Neural progenitor cell (in vitro differentiated cells): ENCODE results near the gene MUC12. TPM values are rescaled to one million over a fixed set of nuclear protein-coding genes. Genes with fewer than 3 reads are reported as not detected.
A peak's percentile ranks its signal among the peaks of the same experiment; 100 is the strongest.

Source experiments
- DNase-seq: peaks from one replicate; pipeline ENCODE4 v3.0.0-alpha.2; 2016; ENCODE audit warnings: low spot score
- H2AFZ ChIP-seq: fragments of 200-600 bp; sonication (generic); replicated peaks from 2 replicates; pipeline ENCODE4 v1.6.1; 2016; ENCODE audit warnings: antibody characterized with exemption
- H3F3A ChIP-seq: fragments of 200-600 bp; sonication (generic); 2 replicates; pipeline ENCODE4 v1.6.1; 2016; ENCODE audit warnings: antibody characterized with exemption, low read depth
- H3K27ac ChIP-seq: fragments of 200-600 bp; sonication (generic); 2 replicates; pipeline ENCODE4 v1.5.1; 2016; ENCODE audit warnings: mild to moderate bottlenecking
- H3K27me3 ChIP-seq: fragments of 200-600 bp; sonication (generic); 2 replicates; pipeline ENCODE4 v1.6.1; 2016; ENCODE audit warnings: mild to moderate bottlenecking, moderate library complexity
- H3K36me3 ChIP-seq: fragments of 200-600 bp; sonication (generic); 2 replicates; pipeline ENCODE4 v1.5.1; 2016
- H3K4me1 ChIP-seq: fragments of 200-600 bp; sonication (generic); 2 replicates; pipeline ENCODE4 v1.6.1; 2016; ENCODE audit warnings: mixed run types
- H3K4me2 ChIP-seq: fragments of 200-600 bp; sonication (generic); 2 replicates; pipeline ENCODE4 v1.6.1; 2016
- H3K4me3 ChIP-seq: fragments of 200-600 bp; sonication (generic); 2 replicates; pipeline ENCODE4 v1.5.1; 2016
- H3K79me2 ChIP-seq: fragments of 200-600 bp; sonication (generic); 2 replicates; pipeline ENCODE4 v1.6.1; 2016; ENCODE audit warnings: low read depth
- H3K9ac ChIP-seq: fragments of 200-600 bp; sonication (generic); 2 replicates; pipeline ENCODE4 v1.6.1; 2016
- H3K9me3 ChIP-seq: fragments of 200-600 bp; sonication (generic); 2 replicates; pipeline ENCODE4 v1.5.1; 2016; ENCODE audit warnings: low read depth
- H4K20me1 ChIP-seq: fragments of 200-600 bp; sonication (generic); 2 replicates; pipeline ENCODE4 v1.6.1; 2016; ENCODE audit warnings: low read depth
- H3K27ac Mint-ChIP-seq: 3 replicates; pipeline ENCODE4 v1.8.0; 2021; ENCODE audit warnings: mixed read lengths
- H3K27me3 Mint-ChIP-seq: 2 replicates; pipeline ENCODE4 v1.8.0; 2022; ENCODE audit warnings: low read depth, mild to moderate bottlenecking, inconsistent platforms, moderate library complexity, mixed read lengths; ENCODE audit not compliant: insufficient read depth
- H3K36me3 Mint-ChIP-seq: 3 replicates; pipeline ENCODE4 v1.8.0; 2021; ENCODE audit warnings: mixed read lengths
- H3K4me1 Mint-ChIP-seq: 3 replicates; pipeline ENCODE4 v1.8.0; 2021; ENCODE audit warnings: mixed read lengths
- H3K4me3 Mint-ChIP-seq: 3 replicates; pipeline ENCODE4 v1.8.0; 2021; ENCODE audit warnings: mild to moderate bottlenecking, moderate library complexity, mixed read lengths
- H3K9me3 Mint-ChIP-seq: 3 replicates; pipeline ENCODE4 v1.8.0; 2020; ENCODE audit warnings: mixed read lengths
- EZH2 ChIP-seq: fragments of 200-600 bp; sonication (generic); IDR thresholded peaks from 2 replicates; pipeline ENCODE4 v1.6.1; 2017; ENCODE audit warnings: antibody characterized with exemption, mild to moderate bottlenecking, moderate library complexity
- EZH2phosphoT487 ChIP-seq: fragments of 200-600 bp; sonication (generic); IDR thresholded peaks from 2 replicates; pipeline ENCODE4 v1.6.1; 2017; ENCODE audit warnings: antibody characterized with exemption
- small RNA-seq: library from RNA; depleted of rRNA; stranded (forward); fragments of <200 nt; gene quantifications from one replicate; pipeline ENCODE3, GENCODE V24; 2015
- total RNA-seq: library from RNA; depleted of rRNA; stranded (reverse); fragments of >200 nt; gene quantifications from 2 replicates; pipeline ENCODE4 v1.2.3, GENCODE V29; 2015; ENCODE audit warnings: low replicate concordance
- TF ChIP-seq, protein P1 (sequence below): fragments of 200-600 bp; sonication (generic); IDR thresholded peaks from 2 replicates; pipeline ENCODE4 v1.5.1; 2017; ENCODE audit warnings: antibody characterized with exemption, mild to moderate bottlenecking

Gene MUC12
- total RNA-seq, 1 donor from 2014 or later: not detected

DNA sequence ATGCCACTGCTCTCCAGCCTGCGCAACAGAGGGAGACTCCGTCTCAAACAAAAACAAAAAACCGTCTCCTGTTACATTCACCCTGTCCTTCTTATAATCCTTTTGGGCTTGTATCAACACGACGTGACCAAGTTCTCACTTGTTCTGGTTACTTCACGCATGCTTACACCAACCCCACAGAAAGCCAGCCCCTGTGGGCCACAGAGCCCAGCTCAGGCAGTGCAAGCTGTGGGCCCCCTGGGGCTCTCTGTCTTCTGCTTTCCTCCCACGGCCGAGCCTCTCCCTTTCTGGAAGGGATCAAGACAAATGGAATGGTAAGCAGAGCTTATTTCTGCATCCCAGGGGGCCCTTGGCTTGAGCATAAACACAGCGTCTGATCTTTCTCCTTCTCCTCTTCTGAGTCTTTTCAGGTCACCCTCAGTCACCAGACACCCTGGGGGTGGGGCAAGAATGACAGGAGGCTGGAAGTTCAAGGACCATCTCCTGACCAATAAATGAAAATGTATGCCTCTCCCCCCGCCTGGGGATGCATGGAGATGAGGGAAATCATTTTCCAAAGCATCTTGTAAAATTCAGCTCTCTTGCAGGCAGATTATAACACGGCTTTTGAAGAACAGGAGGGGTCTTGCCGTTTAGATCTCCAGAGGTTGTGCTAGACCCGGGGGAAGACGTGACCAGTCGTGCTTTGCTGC lies 96.9 kb downstream of the MUC12 start:
- Histone ChIP-seq H3K9ac (no peak overlapping the region), H4K20me1 (no peaks in the 10 kb centered on the region), H3K4me3 (no peak overlapping the region), H3K4me1 (peaks cover 10% of the 10 kb centered on the region), H3F3A (no peaks in the 10 kb centered on the region), H2AFZ (no peak overlapping the region), H3K79me2 (no peaks in the 10 kb centered on the region), H3K27me3 (no peaks in the 10 kb centered on the region), H3K36me3 (no peaks in the 10 kb centered on the region), H3K27ac (no peak overlapping the region), H3K4me2 (peak overlapping the region; percentile 27), H3K9me3 (no peaks in the 10 kb centered on the region)
- TF ChIP-seq, protein P1, sequence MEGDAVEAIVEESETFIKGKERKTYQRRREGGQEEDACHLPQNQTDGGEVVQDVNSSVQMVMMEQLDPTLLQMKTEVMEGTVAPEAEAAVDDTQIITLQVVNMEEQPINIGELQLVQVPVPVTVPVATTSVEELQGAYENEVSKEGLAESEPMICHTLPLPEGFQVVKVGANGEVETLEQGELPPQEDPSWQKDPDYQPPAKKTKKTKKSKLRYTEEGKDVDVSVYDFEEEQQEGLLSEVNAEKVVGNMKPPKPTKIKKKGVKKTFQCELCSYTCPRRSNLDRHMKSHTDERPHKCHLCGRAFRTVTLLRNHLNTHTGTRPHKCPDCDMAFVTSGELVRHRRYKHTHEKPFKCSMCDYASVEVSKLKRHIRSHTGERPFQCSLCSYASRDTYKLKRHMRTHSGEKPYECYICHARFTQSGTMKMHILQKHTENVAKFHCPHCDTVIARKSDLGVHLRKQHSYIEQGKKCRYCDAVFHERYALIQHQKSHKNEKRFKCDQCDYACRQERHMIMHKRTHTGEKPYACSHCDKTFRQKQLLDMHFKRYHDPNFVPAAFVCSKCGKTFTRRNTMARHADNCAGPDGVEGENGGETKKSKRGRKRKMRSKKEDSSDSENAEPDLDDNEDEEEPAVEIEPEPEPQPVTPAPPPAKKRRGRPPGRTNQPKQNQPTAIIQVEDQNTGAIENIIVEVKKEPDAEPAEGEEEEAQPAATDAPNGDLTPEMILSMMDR: no peak
- TF ChIP-seq EZH2 (no peak), EZH2phosphoT487 (no peak)
- peak; percentile 48 for DNase-seq
- H3K36me3 Mint-ChIP-seq: no peaks in the 10 kb centered on the region
- H3K4me1 Mint-ChIP-seq: peaks cover 10% of the 10 kb centered on the region
- H3K9me3 Mint-ChIP-seq: peaks cover 4% of the 10 kb centered on the region
- H3K27ac Mint-ChIP-seq: no peak overlapping the region
- H3K4me3 Mint-ChIP-seq: peak overlapping the region; percentile 48
- H3K27me3 Mint-ChIP-seq: peaks cover 4% of the 10 kb centered on the region

DNA sequence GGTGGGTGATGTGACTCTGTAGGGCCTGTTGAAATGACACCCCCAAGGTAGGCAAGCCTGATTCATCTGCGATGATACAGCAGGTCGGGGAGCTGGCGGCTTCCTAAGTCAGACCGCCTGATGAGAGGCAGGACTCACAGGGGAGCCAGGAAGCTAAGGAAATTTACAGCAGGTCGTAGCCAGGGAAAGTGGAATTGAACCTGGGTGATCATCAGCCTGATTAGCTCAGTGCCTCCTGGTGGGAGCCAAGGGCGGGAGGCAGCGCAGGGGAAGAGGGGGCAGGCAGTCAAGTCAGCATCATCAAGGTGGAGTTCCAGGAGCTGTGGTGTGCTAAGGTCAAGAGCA lies 97.4 kb downstream of the MUC12 start:
- Mint-ChIP-seq H3K4me1 (peaks cover 10% of the 10 kb centered on the region), H3K27me3 (peaks cover under 1% of the 10 kb centered on the region), H3K27ac (no peak overlapping the region), H3K9me3 (peaks cover 4% of the 10 kb centered on the region), H3K36me3 (no peaks in the 10 kb centered on the region), H3K4me3 (no peak overlapping the region)
- Histone ChIP-seq H3K36me3 (no peaks in the 10 kb centered on the region), H3K79me2 (no peaks in the 10 kb centered on the region), H3K9me3 (no peaks in the 10 kb centered on the region), H3K4me3 (no peak overlapping the region), H3K4me1 (peaks cover 10% of the 10 kb centered on the region), H3K9ac (no peak overlapping the region), H2AFZ (no peak overlapping the region), H4K20me1 (no peaks in the 10 kb centered on the region), H3F3A (no peaks in the 10 kb centered on the region), H3K4me2 (no peak overlapping the region), H3K27me3 (no peaks in the 10 kb centered on the region), H3K27ac (no peak overlapping the region)
- DNase-seq: no peak
- TF ChIP-seq EZH2phosphoT487 (no peak), EZH2 (no peak)
- TF ChIP-seq, protein P1: no peak

DNA sequence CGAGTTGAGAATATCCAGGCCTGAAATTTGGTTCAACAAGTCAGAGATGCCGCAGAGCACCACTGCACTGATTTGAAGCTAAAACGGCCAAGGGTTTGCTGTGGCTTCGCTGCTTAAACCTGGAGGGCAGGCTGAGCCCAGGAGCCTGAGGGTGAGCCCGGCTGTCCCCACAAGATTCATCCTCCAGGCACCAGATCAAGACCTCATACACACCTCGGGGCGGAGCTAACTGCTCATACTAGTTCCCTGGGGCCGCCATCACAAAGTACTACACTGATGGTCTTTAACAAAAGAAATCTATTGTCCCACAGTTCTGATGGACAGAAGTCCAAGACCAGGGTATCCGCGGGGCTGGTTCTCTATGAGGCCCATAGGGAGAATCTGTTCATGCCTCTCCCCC lies 99.0 kb downstream of the MUC12 start:
- Mint-ChIP-seq H3K36me3 (no peaks in the 10 kb centered on the region), H3K4me3 (no peak overlapping the region)

More for the DNA sequence above, 99.0 kb downstream of the MUC12 start:
- Histone ChIP-seq H3K4me3 (no peak overlapping the region), H3K9me3 (no peaks in the 10 kb centered on the region), H3K27me3 (no peaks in the 10 kb centered on the region), H3K79me2 (no peaks in the 10 kb centered on the region), H3K4me1 (peaks cover 10% of the 10 kb centered on the region), H3K36me3 (no peaks in the 10 kb centered on the region), H4K20me1 (no peaks in the 10 kb centered on the region), H3K4me2 (no peak overlapping the region), H3F3A (no peaks in the 10 kb centered on the region), H2AFZ (no peak overlapping the region), H3K9ac (no peak overlapping the region), H3K27ac (no peak overlapping the region)
- Mint-ChIP-seq H3K9me3 (peaks cover 4% of the 10 kb centered on the region), H3K27me3 (peaks cover 4% of the 10 kb centered on the region), H3K4me1 (peaks cover 10% of the 10 kb centered on the region), H3K27ac (peak overlapping the region; percentile 21)
- TF ChIP-seq, protein P1: no peak
- TF ChIP-seq EZH2 (no peak), EZH2phosphoT487 (no peak)
- no peak for DNase-seq

Small RNA genes lying within 50 kb of the gene (small RNA-seq; reads per million reads assigned to genes)
- gene RPS29P15: not detected

Other genes starting within 250 kb of the MUC12 start
- gene EPO, start 249.1 kb upstream of the MUC12 start, total RNA-seq: 0.09 and 0.58 TPM in 2 replicates
- 0.03 TPM in 1 of 2 replicates, not detected in the other for gene ZAN, start 236.0 kb upstream of the MUC12 start, total RNA-seq
- 66.5 and 106 TPM in 2 replicates for gene EPHB4, start 142.0 kb upstream of the MUC12 start, total RNA-seq
- 3.5 and 18.6 TPM in 2 replicates for gene SLC12A9, start 116.9 kb upstream of the MUC12 start, total RNA-seq
- gene TRIP6, start 102.2 kb upstream of the MUC12 start, total RNA-seq: 14.9 and 49.5 TPM in 2 replicates
- 60.4 and 108 TPM in 2 replicates for gene SRRT, start 94.5 kb upstream of the MUC12 start, total RNA-seq
- 4.0 TPM in 1 of 2 replicates, not detected in the other for gene UFSP1, start 79.8 kb upstream of the MUC12 start, total RNA-seq
- 0.90 TPM in 1 of 2 replicates, not detected in the other for gene ACHE, start 73.7 kb upstream of the MUC12 start, total RNA-seq
- 0.15 and 0.80 TPM in 2 replicates for gene MUC3A, start 20.0 kb upstream of the MUC12 start, total RNA-seq
- gene MUC17, start 50.5 kb downstream of the MUC12 start, total RNA-seq: under 0.01 TPM in 1 of 2 replicates, not detected in the other
- gene TRIM56, start 115.9 kb downstream of the MUC12 start, total RNA-seq: 1.4 and 2.3 TPM in 2 replicates
- gene SERPINE1, start 157.5 kb downstream of the MUC12 start, total RNA-seq: 0.03 TPM in 1 of 2 replicates, not detected in the other
- 74.4 and 94.2 TPM in 2 replicates for gene AP1S1, start 184.9 kb downstream of the MUC12 start, total RNA-seq
- 0.65 and 1.6 TPM in 2 replicates for gene VGF, start 196.0 kb downstream of the MUC12 start, total RNA-seq
- gene NAT16, start 210.7 kb downstream of the MUC12 start, total RNA-seq: 0.28 TPM in 1 of 2 replicates, not detected in the other
- gene MOGAT3, start 231.5 kb downstream of the MUC12 start, total RNA-seq: not detected in 2 replicates
- 9.4 and 19.9 TPM in 2 replicates for gene PLOD3, start 248.0 kb downstream of the MUC12 start, total RNA-seq
- 39.1 and 52.9 TPM in 2 replicates for gene ZNHIT1, start 248.6 kb downstream of the MUC12 start, total RNA-seq